Endothelial cell of umbilical vein (primary cell): ENCODE measurements around the gene CHCHD10. TPM values are rescaled to one million over a fixed set of nuclear protein-coding genes. Genes with fewer than 3 reads are reported as not detected.

ENCODE experiments used
- BruUV-seq: library from RNA; stranded (reverse); fragments of 400-500 nt; replicated peaks from 2 replicates; lab custom pipeline; 2021; lab: Mats Ljungman, UMichigan
- CTCF ChIA-PET: fragments of 300-600, 350-600 bp; sonication (Branson Sonifier 250); formaldehyde crosslinking; loops from one replicate; lab custom pipeline; 2021; ENCODE audit warnings: antibody characterized with exemption, inconsistent platforms; lab: Charles Lee
- POLR2A ChIA-PET: fragments of 300-600, 350-600 bp; sonication (Branson Sonifier 250); formaldehyde crosslinking; loops from one replicate; lab custom pipeline; 2021; ENCODE audit warnings: antibody characterized with exemption, inconsistent platforms; lab: Charles Lee
- DNase-seq: peaks from one replicate; pipeline ENCODE4 v3.0.0-alpha.2; 2011; ENCODE audit warnings: low read depth, low spot score
- FAIRE-seq: peaks from 2 replicates; lab custom pipeline; 2011; peaks lifted over from hg19 to GRCh38; lab: Jason Lieb, UNC
- H2AFZ ChIP-seq: 2 replicates; pipeline ENCODE4 v1.6.0; 2012; ENCODE audit warnings: low read depth, low read length, control low read depth, inconsistent platforms
- H3K27ac ChIP-seq: 2 replicates; pipeline ENCODE4 v1.5.1; 2011; ENCODE audit warnings: low read depth, mild to moderate bottlenecking, control low read depth, low read length, moderate library complexity; ENCODE audit not compliant: insufficient read depth
- H3K27me3 ChIP-seq, 2 experiments: 2 replicates each; pipeline versions ENCODE4 v1.6.0 to v1.6.1; 2011; ENCODE audit warnings: low read length in 2 of 2, mixed read lengths in 1 of 2; ENCODE audit not compliant: control insufficient read depth in 2 of 2, insufficient read depth in 2 of 2
- H3K36me3 ChIP-seq, 2 experiments: 2 replicates in 1 of 2; 3 replicates in 1 of 2; pipeline ENCODE4 v1.5.1; 2011; ENCODE audit warnings: low read length in 2 of 2, mild to moderate bottlenecking in 1 of 2, moderate library complexity in 1 of 2; ENCODE audit not compliant: control insufficient read depth in 2 of 2, insufficient read depth in 2 of 2; ENCODE audit errors: extremely low read depth in 1 of 2
- H3K4me1 ChIP-seq: 3 replicates; pipeline ENCODE4 v1.5.1; 2011; ENCODE audit warnings: mild to moderate bottlenecking, low read length; ENCODE audit not compliant: control insufficient read depth, insufficient read depth; ENCODE audit errors: extremely low read depth
- H3K4me2 ChIP-seq: 2 replicates; pipeline ENCODE4 v1.6.1; 2011; ENCODE audit warnings: low read length, control low read depth, mixed read lengths; ENCODE audit not compliant: insufficient read depth
- H3K4me3 ChIP-seq, 3 experiments: fragments of 200-600 bp in 1 of 3; sonication (generic), shearing (Covaris generic) in 1 of 3; replicated peaks in 1 of 3; 2 replicates each; pipeline ENCODE4 v1.5.1; 2011 to 2016; ENCODE audit warnings: control low read depth in 3 of 3, low read length in 3 of 3, mild to moderate bottlenecking in 2 of 3, inconsistent platforms in 1 of 3, low read depth in 1 of 3, moderate library complexity in 1 of 3; ENCODE audit not compliant: insufficient read depth in 1 of 3
- H3K79me2 ChIP-seq: 2 replicates; pipeline ENCODE4 v1.6.0; 2012; ENCODE audit warnings: low read length, inconsistent platforms; ENCODE audit not compliant: control insufficient read depth, insufficient read depth
- H3K9ac ChIP-seq: replicated peaks from 2 replicates; pipeline ENCODE3; 2011; ENCODE audit warnings: low read length, control low read depth; ENCODE audit not compliant: insufficient read depth; ENCODE audit errors: extremely low read depth
- H3K9me1 ChIP-seq: replicated peaks from 3 replicates; pipeline ENCODE4 v1.6.0; 2011; ENCODE audit warnings: mild to moderate bottlenecking, low read length; ENCODE audit not compliant: control insufficient read depth, insufficient read depth; ENCODE audit errors: extremely low read depth
- H3K9me3 ChIP-seq: replicated peaks from 2 replicates; pipeline ENCODE4 v1.5.1; 2012; ENCODE audit warnings: low read length, inconsistent platforms; ENCODE audit not compliant: control insufficient read depth, insufficient read depth
- H4K20me1 ChIP-seq: replicated peaks from 2 replicates; pipeline ENCODE3; 2011; ENCODE audit warnings: mild to moderate bottlenecking, low read length; ENCODE audit not compliant: control insufficient read depth, insufficient read depth; ENCODE audit errors: extremely low read depth
- EZH2 ChIP-seq: IDR thresholded peaks from 2 replicates; pipeline ENCODE4 v1.6.1; 2012; ENCODE audit warnings: borderline replicate concordance, low read depth, mild to moderate bottlenecking, moderate library complexity, low read length, inconsistent platforms; ENCODE audit not compliant: severe bottlenecking
- FOS ChIP-seq: IDR thresholded peaks from 2 replicates; pipeline ENCODE4 v1.6.1; 2011; ENCODE audit warnings: mild to moderate bottlenecking, low read length, moderate library complexity, borderline replicate concordance; ENCODE audit not compliant: insufficient read depth
- GATA2 ChIP-seq: IDR thresholded peaks from 2 replicates; pipeline ENCODE4 v1.7.0; 2011; ENCODE audit warnings: low read depth, mild to moderate bottlenecking, moderate library complexity, mixed read lengths, low read length; ENCODE audit not compliant: insufficient read length, insufficient read depth
- JUN ChIP-seq: IDR thresholded peaks from 2 replicates; pipeline ENCODE4 v1.6.1; 2011; ENCODE audit warnings: borderline replicate concordance, low read depth; ENCODE audit not compliant: insufficient read length, insufficient read depth
- MAX ChIP-seq: IDR thresholded peaks from 2 replicates; pipeline ENCODE4 v1.6.1; 2011; ENCODE audit not compliant: insufficient read depth, insufficient read length
- MYC ChIP-seq: IDR thresholded peaks from one replicate; pipeline ENCODE4 v1.6.1; 2011; ENCODE audit warnings: mild to moderate bottlenecking, low read depth, low read length
- POLR2A ChIP-seq: IDR thresholded peaks from 2 replicates; pipeline ENCODE4 v1.6.1; 2012; ENCODE audit warnings: low read depth, mild to moderate bottlenecking, control low read depth, low read length
- POLR2AphosphoS5 ChIP-seq: IDR thresholded peaks from 2 replicates; pipeline ENCODE4 v1.6.1; 2012; ENCODE audit warnings: low read depth, mild to moderate bottlenecking, control low read depth, low read length, moderate library complexity; ENCODE audit not compliant: insufficient read depth
- dilution Hi-C: fragments of 300-500 bp; cut with MboI; formaldehyde crosslinking; loops from one replicate; pipeline ENCODE4 v1.15.0; 2019; ENCODE audit warnings: low sequenced_read_pairs; ENCODE audit not compliant: extremely low pct_ligation_motif_present
- intact Hi-C: fragments of 100-400 bp; cut with micrococcal nuclease; formaldehyde crosslinking; loops from one replicate; pipeline ENCODE4 v1.10.0; 2022
- polyA plus RNA-seq, 4 experiments: library from polyadenylated mRNA; depleted of rRNA in 3 of 4; stranded (reverse) in 3 of 4; unstranded in 1 of 4; fragments of >200 nt; gene quantifications; 2 replicates each; pipeline versions ENCODE4 v1.2.1 to v1.2.3, GENCODE V29; 2011 to 2012; ENCODE audit warnings: missing spikeins in 1 of 4
- total RNA-seq: library from RNA; stranded (reverse); gene quantifications from 2 replicates; pipeline ENCODE4 v1.2.3, GENCODE V29; 2021
- TF ChIP-seq, protein P1 (sequence below), 2 donors: IDR thresholded peaks; 1 replicate in 1 of 2; 2 replicates in 1 of 2; pipeline ENCODE4 v1.5.1; 2011; ENCODE audit warnings: low read length in 2 of 2, mild to moderate bottlenecking in 2 of 2, moderate library complexity in 2 of 2, control low read depth in 1 of 2, inconsistent platforms in 1 of 2, low read depth in 1 of 2; ENCODE audit not compliant: insufficient read depth in 1 of 2; ENCODE audit errors: extremely low read depth in 1 of 2

The CHCHD10 gene
- total and polyA plus RNA-seq, 2 donors (not counting 3 experiments of a cell fraction or from before 2014, with no cell fraction given): 28.1 to 75.6 TPM

DNA sequence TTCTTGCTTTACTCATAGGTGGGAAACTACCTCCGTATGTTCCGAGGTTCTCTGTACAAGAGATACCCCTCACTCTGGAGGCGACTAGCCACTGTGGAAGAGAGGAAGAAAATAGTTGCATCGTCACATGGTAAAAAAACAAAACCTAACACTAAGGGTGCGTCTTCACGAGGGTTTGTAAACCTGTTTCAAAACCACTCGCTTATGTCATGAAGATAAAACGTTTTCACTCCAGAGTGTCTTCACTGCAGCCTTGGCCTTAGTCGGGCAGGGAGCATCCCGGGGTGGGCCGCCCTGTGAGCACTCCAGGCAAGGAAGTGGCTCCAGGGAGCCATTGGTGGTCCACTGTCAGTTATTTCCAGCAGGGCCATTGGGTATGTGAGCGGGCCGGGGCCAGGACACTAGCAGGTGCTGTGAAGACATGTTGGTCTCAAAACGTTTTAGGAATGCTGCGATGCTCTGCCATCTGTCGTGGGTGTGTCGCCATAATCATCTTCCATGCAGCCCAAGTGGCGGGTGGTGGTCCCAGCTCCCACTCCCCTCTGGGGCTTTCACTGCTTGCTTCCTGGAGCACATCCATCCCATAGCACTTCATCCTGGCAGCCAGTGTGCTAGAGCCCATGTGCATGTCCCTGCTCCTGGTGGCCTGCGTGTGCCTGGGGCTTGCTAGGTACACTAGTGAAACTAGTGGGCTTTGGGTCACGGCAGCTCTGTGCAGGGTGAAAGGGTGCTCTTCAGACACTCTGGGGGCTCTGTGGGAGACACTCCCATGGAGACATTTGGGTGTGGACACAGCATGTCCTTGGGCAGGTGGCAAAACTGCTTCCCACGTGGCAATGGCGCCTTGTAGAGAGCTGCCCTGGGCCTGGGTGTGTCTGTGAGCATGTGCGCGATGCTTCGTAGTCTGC is 24.2 kb upstream of the CHCHD10 start:
- no TSS peak for BruUV-seq
- CTCF ChIA-PET: interaction anchor here (1.0 kb wide), 2 partner anchors 13 to 21 kb away, joined by 3 to 4 read pairs; no protein-coding TSS in a partner anchor

More for the DNA sequence above, 24.2 kb upstream of the CHCHD10 start:
- FAIRE-seq: no peak
- H3K79me2 ChIP-seq: peaks cover 57% of the 10 kb centered on the region
- no peak for DNase-seq
- H3K4me2 ChIP-seq: no peak overlapping the region
- no peak overlapping the region for H2AFZ ChIP-seq
- H3K4me1 ChIP-seq: peaks cover 9% of the 10 kb centered on the region
- dilution Hi-C loops (no loop called here), intact Hi-C loops (no loop called here)
- H3K9me3 ChIP-seq: no peaks in the 10 kb centered on the region
- peaks cover 2% of the 10 kb centered on the region for H4K20me1 ChIP-seq
- TF ChIP-seq MYC (no peak), POLR2AphosphoS5 (no peak), JUN (no peak), MAX (no peak), FOS (no peak), EZH2 (no peak), POLR2A (no peak), GATA2 (no peak)
- TF ChIP-seq, protein P1, sequence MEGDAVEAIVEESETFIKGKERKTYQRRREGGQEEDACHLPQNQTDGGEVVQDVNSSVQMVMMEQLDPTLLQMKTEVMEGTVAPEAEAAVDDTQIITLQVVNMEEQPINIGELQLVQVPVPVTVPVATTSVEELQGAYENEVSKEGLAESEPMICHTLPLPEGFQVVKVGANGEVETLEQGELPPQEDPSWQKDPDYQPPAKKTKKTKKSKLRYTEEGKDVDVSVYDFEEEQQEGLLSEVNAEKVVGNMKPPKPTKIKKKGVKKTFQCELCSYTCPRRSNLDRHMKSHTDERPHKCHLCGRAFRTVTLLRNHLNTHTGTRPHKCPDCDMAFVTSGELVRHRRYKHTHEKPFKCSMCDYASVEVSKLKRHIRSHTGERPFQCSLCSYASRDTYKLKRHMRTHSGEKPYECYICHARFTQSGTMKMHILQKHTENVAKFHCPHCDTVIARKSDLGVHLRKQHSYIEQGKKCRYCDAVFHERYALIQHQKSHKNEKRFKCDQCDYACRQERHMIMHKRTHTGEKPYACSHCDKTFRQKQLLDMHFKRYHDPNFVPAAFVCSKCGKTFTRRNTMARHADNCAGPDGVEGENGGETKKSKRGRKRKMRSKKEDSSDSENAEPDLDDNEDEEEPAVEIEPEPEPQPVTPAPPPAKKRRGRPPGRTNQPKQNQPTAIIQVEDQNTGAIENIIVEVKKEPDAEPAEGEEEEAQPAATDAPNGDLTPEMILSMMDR (IDR thresholded peaks at IDR 0.05; ENCODE audit: extremely low read depth in 1 of 2, insufficient read depth in 1 of 2, low read depth in 1 of 2, low read length in 2 of 2): no peak
- H3K9ac ChIP-seq: no peak overlapping the region
- no peaks in the 10 kb centered on the region for H3K27me3 ChIP-seq
- H3K4me3 ChIP-seq: no peak overlapping the region
- peaks cover 0 to 20% of the 10 kb centered on the region in 2 experiments for H3K36me3 ChIP-seq
- H3K27ac ChIP-seq: no peak overlapping the region
- POLR2A ChIA-PET: no interaction called here
- no peaks in the 10 kb centered on the region for H3K9me1 ChIP-seq
